Neuron (in vitro differentiated cells): ENCODE data around the gene GNG14.

ENCODE experiments used
- H2AFZ ChIP-seq: one replicate; pipeline ENCODE4 v1.6.1; 2013; ENCODE audit warnings: low read depth, mild to moderate bottlenecking, inconsistent platforms, low read length, moderate library complexity
- H3K27me3 ChIP-seq: one replicate; pipeline ENCODE4 v1.6.1; 2013; ENCODE audit warnings: low read length; ENCODE audit not compliant: insufficient read depth
- H3K36me3 ChIP-seq: one replicate; pipeline ENCODE4 v1.6.1; 2013; ENCODE audit warnings: low read length; ENCODE audit not compliant: insufficient read depth
- H3K4me1 ChIP-seq: one replicate; pipeline ENCODE4 v1.6.1; 2013; ENCODE audit warnings: low read length; ENCODE audit not compliant: insufficient read depth
- H3K4me3 ChIP-seq: 2 replicates; pipeline ENCODE4 v1.5.1; 2013; ENCODE audit warnings: mild to moderate bottlenecking, low read length, moderate library complexity
- H3K9me3 ChIP-seq: one replicate; pipeline ENCODE4 v1.6.1; 2013; ENCODE audit warnings: low read length

The GNG14 gene

DNA sequence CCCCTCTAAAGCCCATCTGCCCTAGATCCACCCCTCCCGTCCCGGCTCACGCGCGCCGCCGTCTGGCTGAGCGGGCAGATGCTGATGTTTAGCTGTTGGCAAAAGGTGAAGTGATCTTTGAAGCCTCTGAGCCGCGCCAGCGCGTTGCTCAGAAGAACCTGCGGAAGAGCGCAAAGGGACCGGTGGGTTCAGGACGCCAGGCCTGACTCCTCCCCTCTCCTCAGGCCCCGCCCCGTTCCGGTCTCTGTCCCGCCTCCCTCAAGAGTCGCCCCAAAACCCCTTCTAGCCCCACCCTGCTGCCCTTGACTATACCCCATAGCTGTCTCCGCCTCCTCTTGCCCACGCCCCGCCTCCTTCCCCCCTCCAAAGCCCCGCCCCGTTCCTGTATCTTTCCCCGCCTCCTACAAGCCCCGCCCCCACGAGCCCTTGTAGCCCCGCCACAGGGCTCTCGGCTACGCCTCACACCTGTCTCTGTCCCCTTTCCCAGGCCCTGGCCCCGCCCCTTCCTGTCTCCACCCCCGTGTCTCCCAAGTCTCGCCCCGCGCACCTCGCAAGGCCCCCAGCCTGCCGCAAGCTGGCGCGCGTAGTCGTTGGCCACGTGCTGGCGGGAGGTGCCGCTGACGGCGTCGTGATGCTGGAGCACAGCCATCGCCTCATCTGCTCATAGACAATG is 30.8 kb upstream of the GNG14 start:
- no peaks in the 10 kb centered on the region for H3K27me3 ChIP-seq
- peaks cover 6% of the 10 kb centered on the region for H3K9me3 ChIP-seq
- no peak overlapping the region for H2AFZ ChIP-seq
- H3K4me3 ChIP-seq: no peak overlapping the region
- H3K4me1 ChIP-seq: no peaks in the 10 kb centered on the region
- H3K36me3 ChIP-seq: peaks cover 48% of the 10 kb centered on the region

- Histone ChIP-seq H3K27me3 (no peaks in the 10 kb centered on the region), H3K36me3 (peaks cover 46% of the 10 kb centered on the region), H3K4me3 (no peak overlapping the region), H3K9me3 (peaks cover 4% of the 10 kb centered on the region), H3K4me1 (no peaks in the 10 kb centered on the region), H2AFZ (no peak overlapping the region)
These were observed 29.8 kb upstream of the GNG14 start for GRCh38 chr19:12657966-12658365.

GRCh38 chr19:12660980-12661379 is 26.8 kb upstream of the GNG14 start:
- Histone ChIP-seq H2AFZ (no peak overlapping the region), H3K36me3 (peaks cover 56% of the 10 kb centered on the region), H3K4me1 (peaks cover 5% of the 10 kb centered on the region), H3K4me3 (no peak overlapping the region), H3K9me3 (peaks cover 4% of the 10 kb centered on the region), H3K27me3 (no peaks in the 10 kb centered on the region)

- peaks cover 30% of the 10 kb centered on the region for H3K4me1 ChIP-seq
- no peaks in the 10 kb centered on the region for H3K9me3 ChIP-seq
- no peak overlapping the region for H2AFZ ChIP-seq
- H3K36me3 ChIP-seq: peaks cover 46% of the 10 kb centered on the region
- H3K4me3 ChIP-seq: no peak overlapping the region
- H3K27me3 ChIP-seq: no peaks in the 10 kb centered on the region
These were observed 23.2 kb upstream of the GNG14 start for GRCh38 chr19:12664406-12665280.

DNA sequence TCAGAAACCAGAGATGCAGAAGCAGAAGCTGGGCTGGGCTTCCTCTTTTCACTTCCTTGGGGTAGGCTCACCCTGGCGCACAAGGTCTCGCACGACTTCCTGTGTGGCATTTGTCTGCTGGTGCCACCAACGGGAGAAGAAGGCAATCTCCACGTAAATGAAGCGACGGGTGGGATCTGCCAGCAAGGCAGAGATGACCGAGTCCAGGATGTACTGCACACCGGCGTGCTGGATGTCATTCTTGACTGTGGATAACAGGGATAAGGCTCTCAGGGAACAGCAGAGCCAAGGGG is 22.6 kb upstream of the GNG14 start:
- no peak overlapping the region for H3K4me3 ChIP-seq
- H3K9me3 ChIP-seq: no peaks in the 10 kb centered on the region
- H3K36me3 ChIP-seq: peaks cover 42% of the 10 kb centered on the region
- H3K4me1 ChIP-seq: peaks cover 34% of the 10 kb centered on the region
- no peak overlapping the region for H2AFZ ChIP-seq
- no peaks in the 10 kb centered on the region for H3K27me3 ChIP-seq

DNA sequence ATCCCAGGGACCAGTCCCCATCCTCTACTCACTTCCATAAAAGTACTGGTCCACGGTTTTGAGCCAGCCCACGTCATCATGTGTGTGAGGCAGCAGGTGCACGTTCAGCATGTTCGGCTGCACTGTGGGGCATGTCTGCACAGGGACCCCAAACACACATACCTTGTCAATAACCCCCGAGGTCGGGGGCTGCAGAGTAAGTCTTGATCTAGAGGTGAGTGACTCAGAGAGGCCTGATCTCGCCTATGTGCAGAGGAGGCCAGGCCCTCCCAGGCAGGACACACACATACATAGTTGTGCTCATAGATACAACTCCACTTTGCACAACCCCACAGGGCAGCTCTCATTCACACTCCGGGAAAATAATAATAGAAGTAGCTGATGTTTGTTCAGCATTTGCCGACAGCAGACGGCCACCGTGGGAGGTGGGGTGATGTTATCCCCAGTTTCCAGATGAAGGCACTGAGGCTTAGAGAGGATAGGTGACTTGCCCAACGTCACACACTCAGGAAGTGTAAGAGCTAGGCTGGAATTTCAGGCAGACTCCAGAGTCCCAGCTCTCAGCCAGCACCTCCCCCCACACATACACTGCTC is 22.0 kb upstream of the GNG14 start:
- H3K36me3 ChIP-seq: peaks cover 42% of the 10 kb centered on the region
- H3K4me1 ChIP-seq: peaks cover 40% of the 10 kb centered on the region
- no peaks in the 10 kb centered on the region for H3K9me3 ChIP-seq
- H3K4me3 ChIP-seq: peak overlapping the region; percentile 64
- H3K27me3 ChIP-seq: no peaks in the 10 kb centered on the region
- H2AFZ ChIP-seq: peak overlapping the region; percentile 84

- H3K36me3 ChIP-seq: peaks cover 36% of the 10 kb centered on the region
- H3K27me3 ChIP-seq: no peaks in the 10 kb centered on the region
- H3K9me3 ChIP-seq: no peaks in the 10 kb centered on the region
- H3K4me3 ChIP-seq: peak within 1 kb of the TSS; percentile 64
- H2AFZ ChIP-seq: peak within 1 kb of the TSS; percentile 84
- H3K4me1 ChIP-seq: peaks cover 41% of the 10 kb centered on the region
These were observed 21.3 kb upstream of the GNG14 start, which contains the start of the genes MAN2B1 and WDR83 for GRCh38 chr19:12666265-12667048. MAN2B1 (minus strand) TSS chr19:12666742; CDS start chr19:12666701, 41 bp downstream. WDR83 (plus strand) TSS chr19:12666807; CDS start chr19:12669791, 2,984 bp downstream.

DNA sequence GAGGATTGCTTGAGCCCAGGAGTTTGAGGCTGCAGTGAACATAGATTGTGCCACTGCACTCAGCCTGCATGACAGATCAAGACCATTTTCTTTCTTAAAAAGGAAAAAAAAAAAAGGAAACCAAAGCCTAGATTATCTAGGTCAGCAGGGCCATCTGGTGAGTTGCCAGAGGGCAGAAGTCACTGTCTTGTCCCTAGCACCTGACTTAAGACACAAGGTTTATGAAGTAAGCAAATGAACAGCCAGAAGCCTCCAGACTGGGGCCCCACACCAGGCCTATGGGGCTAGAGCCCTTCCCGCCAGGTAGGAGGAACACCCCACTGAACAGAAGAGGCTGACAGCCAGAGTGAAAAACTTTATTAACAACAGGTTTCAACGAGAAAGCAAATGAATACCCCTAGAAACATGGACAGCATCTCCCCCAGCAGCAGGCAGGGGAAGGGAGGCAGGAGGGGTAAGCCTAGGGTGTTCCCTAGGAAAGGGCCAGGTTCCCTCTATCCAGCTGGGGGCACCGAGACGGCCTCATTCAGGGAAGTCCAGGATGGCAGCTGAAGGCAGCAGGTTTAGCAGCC is 20.0 kb upstream of the GNG14 start:
- Histone ChIP-seq H2AFZ (no peak overlapping the region), H3K36me3 (peaks cover 35% of the 10 kb centered on the region), H3K27me3 (no peaks in the 10 kb centered on the region)

GRCh38 chr19:12668346-12668745 is 19.5 kb upstream of the GNG14 start:
- Histone ChIP-seq H2AFZ (no peak overlapping the region), H3K36me3 (peaks cover 36% of the 10 kb centered on the region), H3K4me3 (peak overlapping the region; percentile 91), H3K27me3 (no peaks in the 10 kb centered on the region), H3K4me1 (peaks cover 41% of the 10 kb centered on the region), H3K9me3 (no peaks in the 10 kb centered on the region)

More for the DNA sequence above, 20.0 kb upstream of the GNG14 start:
- no peaks in the 10 kb centered on the region for H3K9me3 ChIP-seq
- peaks cover 41% of the 10 kb centered on the region for H3K4me1 ChIP-seq
- peak overlapping the region; percentile 91 for H3K4me3 ChIP-seq

DNA sequence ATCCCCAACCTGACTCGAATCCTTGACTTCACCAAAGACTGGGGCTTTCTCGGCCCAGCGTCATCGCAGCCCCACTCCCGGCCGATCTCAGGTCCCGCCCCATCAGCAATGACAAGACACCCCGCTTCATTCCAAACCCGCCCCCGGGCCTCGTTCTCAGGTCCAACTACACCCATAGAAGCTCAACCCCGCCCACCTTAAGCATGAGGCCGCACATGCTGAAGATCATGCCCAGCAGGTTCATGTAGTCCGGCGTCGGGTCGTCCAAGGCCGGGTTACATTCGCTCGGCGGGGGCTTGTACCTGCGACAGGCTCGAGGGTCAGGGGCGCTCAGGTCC is 18.9 kb upstream of the GNG14 start:
- peaks cover 33% of the 10 kb centered on the region for H3K36me3 ChIP-seq
- peak overlapping the region; percentile 69 for H2AFZ ChIP-seq
- H3K4me3 ChIP-seq: peak overlapping the region; percentile 91
- peaks cover 41% of the 10 kb centered on the region for H3K4me1 ChIP-seq
- no peaks in the 10 kb centered on the region for H3K9me3 ChIP-seq
- no peaks in the 10 kb centered on the region for H3K27me3 ChIP-seq

- no peaks in the 10 kb centered on the region for H3K27me3 ChIP-seq
- H2AFZ ChIP-seq: peak overlapping the region; percentile 69
- peak overlapping the region; percentile 91 for H3K4me3 ChIP-seq
- H3K4me1 ChIP-seq: peaks cover 41% of the 10 kb centered on the region
- no peaks in the 10 kb centered on the region for H3K9me3 ChIP-seq
- peaks cover 33% of the 10 kb centered on the region for H3K36me3 ChIP-seq
These were observed 18.3 kb upstream of the GNG14 start for GRCh38 chr19:12669270-12670158.
